Adrenal gland (tissue), 12 donors: ENCODE data around the gene RTEL1. TPM values are rescaled to one million over a fixed set of nuclear protein-coding genes. Genes with fewer than 3 reads are reported as not detected.

Experiments
- DNase-seq, 7 donors: peaks; one replicate each; pipeline ENCODE4 v3.0.0-alpha.2; 2019 to 2020
- H3K27ac ChIP-seq, 5 donors: fragments of 200-600 bp; sonication (generic) in 4 of 5; 1 replicate in 3 of 5; 2 replicates in 2 of 5; pipeline versions ENCODE4 v1.5.1 to v1.8.0; 2016 to 2020; ENCODE audit warnings: mild to moderate bottlenecking in 1 of 5
- H3K27me3 ChIP-seq: fragments of 200-600 bp; 2 replicates; pipeline ENCODE4 v1.8.0; 2021
- H3K36me3 ChIP-seq, 2 donors: fragments of 200-600 bp; replicated peaks in 1 of 2; 1 replicate in 1 of 2; 2 replicates in 1 of 2; pipeline versions ENCODE4 v1.5.1 to v1.8.0; 2018 to 2022
- H3K4me1 ChIP-seq, 2 donors: fragments of 200-600 bp; replicated peaks in 1 of 2; 1 replicate in 1 of 2; 2 replicates in 1 of 2; pipeline versions ENCODE4 v1.5.1 to v1.8.0; 2018 to 2021
- H3K4me3 ChIP-seq, 4 donors: fragments of 200-600 bp; sonication (generic) in 3 of 4; one replicate each; pipeline ENCODE4 v1.5.1; 2016 to 2018
- H3K9me3 ChIP-seq, 3 donors: fragments of 200-600 bp; sonication (generic) in 1 of 3; replicated peaks in 1 of 3; 1 replicate in 2 of 3; 2 replicates in 1 of 3; pipeline versions ENCODE4 v1.5.1 to v1.8.0; 2016 to 2021
- POLR2A ChIP-seq, 2 donors: fragments of 450-650 bp; IDR thresholded peaks; one replicate each; pipeline ENCODE4 v1.6.1; 2017; ENCODE audit warnings: antibody characterized with exemption in 2 of 2, mild to moderate bottlenecking in 2 of 2, moderate library complexity in 1 of 2
- WGBS, 4 donors: extraction: QIAGEN DNeasy Blood & Tissue Kit in 2 of 4; methylation state at CpG; one replicate each; pipeline versions ENCODE4 v1.1.5 to v1.1.7; 2013 to 2017; 5-methylcytosine and 5-hydroxymethylcytosine counted together
- intact Hi-C, 2 donors: fragments of 100-400 bp; cut with DNase I; formaldehyde crosslinking; loops; one replicate each; pipeline versions ENCODE4 v1.14.1 to v1.15.0; 2022 to 2023
- polyA plus RNA-seq, 3 donors: library from polyadenylated mRNA; stranded (reverse); fragments of 200-250 nt in 2 of 3; fragments of 350-450 nt in 1 of 3; fragmentation: Illumina TruSeq in 1 of 3; extraction: RNeasy Lipid Tissue Mini Kit (QIAGEN cat#74804) in 1 of 3; gene quantifications; one replicate each; pipeline ENCODE4 v1.2.3, GENCODE V29; 2013 to 2014
- total RNA-seq, 9 donors: library from RNA; depleted of rRNA in 4 of 9; stranded (reverse); fragments of >200 nt in 4 of 9; fragments of 120-200 nt in 1 of 9; fragmentation: NEBNext Ultra II Directional in 1 of 9; extraction: Animal tissue kit (Norgen Biotek cat#: 25700) in 1 of 9; gene quantifications; one replicate each; pipeline versions ENCODE4 v1.1.0 to v1.2.4, GENCODE V29; 2013 to 2023
- TF ChIP-seq, protein P1 (sequence below), 6 experiments: fragments of 450-650 bp in 4 of 6; fragments of 200-600 bp in 2 of 6; sonication (generic) in 1 of 6; IDR thresholded peaks; 1 replicate in 5 of 6; 2 replicates in 1 of 6; pipeline versions ENCODE4 v1.5.1 to v1.8.0; 2016 to 2021; ENCODE audit warnings: antibody characterized with exemption in 6 of 6, mild to moderate bottlenecking in 2 of 6, moderate library complexity in 1 of 6
- donor health status: healthy with polysubstance abuse.
- donor health status: Bipolar disorder and iron deficiency.
- donor health status: DM: yes; HTN: yes; CAD: no.
- donor health status: DM: no; HTN: no; CAD: no.
- donor health status: DM: no; HTN: no; CAD: no.
- donor health status: DM: yes; HTN: yes; CAD: no.

Gene RTEL1
- total and polyA plus RNA-seq, 12 donors = 9.4 to 110 (median 32.1) TPM

DNA sequence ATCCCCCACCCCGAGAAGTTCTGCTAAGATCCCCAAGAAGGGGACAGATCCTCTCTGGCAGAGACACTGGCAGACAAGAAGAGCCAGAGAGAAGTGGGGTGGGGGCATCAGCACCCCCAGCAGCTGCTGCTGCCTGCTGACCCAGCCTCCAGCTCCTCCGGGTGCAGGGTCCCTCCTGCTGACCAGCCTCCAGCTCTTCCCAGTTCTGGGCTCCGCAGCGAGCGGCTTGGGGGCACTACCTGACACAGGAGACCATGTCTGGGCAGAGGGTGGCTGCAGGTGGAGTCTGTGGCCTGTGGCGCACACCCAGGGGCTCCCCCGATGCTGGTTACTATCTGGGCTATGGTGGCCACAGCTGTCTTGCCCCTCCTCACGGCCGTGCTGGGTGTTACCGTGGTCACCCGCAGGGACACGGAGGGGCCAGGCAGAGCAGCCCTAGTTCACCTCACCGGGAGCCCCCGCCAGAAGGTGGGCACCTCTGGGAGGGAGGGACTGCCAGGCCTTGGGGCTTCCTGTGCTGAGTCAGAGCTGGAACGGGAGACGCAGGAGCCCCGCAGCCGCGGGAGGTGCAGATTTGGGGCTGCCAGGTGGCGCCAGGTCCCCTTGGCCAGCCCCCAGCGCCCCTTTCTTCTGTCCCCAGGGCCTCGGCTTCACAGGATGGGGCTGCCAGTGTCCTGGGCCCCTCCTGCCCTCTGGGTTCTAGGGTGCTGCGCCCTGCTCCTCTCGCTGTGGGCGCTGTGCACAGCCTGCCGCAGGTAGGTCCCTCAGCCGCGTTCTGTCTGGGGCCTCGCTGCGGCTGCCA lies 79.0 kb downstream of the RTEL1 start:
- DNase-seq = peak in 4 of 7 donors; percentile 19 to 36 (median 26)
- 17 to 82% (median 39%) methylated on average over 3 to 30 of the region's 30 CpGs for WGBS, 4 donors
- intact Hi-C loops = no loop called here
- peaks cover 0 to 30% of the 10 kb centered on the region in 2 donors for H3K36me3 ChIP-seq
- peak overlapping the region in 1 of 4 donors; percentile 33 for H3K4me3 ChIP-seq
- H3K27ac ChIP-seq = no peak overlapping the region
- H3K9me3 ChIP-seq = no peaks in the 10 kb centered on the region
- TF ChIP-seq, protein P1, sequence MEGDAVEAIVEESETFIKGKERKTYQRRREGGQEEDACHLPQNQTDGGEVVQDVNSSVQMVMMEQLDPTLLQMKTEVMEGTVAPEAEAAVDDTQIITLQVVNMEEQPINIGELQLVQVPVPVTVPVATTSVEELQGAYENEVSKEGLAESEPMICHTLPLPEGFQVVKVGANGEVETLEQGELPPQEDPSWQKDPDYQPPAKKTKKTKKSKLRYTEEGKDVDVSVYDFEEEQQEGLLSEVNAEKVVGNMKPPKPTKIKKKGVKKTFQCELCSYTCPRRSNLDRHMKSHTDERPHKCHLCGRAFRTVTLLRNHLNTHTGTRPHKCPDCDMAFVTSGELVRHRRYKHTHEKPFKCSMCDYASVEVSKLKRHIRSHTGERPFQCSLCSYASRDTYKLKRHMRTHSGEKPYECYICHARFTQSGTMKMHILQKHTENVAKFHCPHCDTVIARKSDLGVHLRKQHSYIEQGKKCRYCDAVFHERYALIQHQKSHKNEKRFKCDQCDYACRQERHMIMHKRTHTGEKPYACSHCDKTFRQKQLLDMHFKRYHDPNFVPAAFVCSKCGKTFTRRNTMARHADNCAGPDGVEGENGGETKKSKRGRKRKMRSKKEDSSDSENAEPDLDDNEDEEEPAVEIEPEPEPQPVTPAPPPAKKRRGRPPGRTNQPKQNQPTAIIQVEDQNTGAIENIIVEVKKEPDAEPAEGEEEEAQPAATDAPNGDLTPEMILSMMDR (IDR thresholded peaks at IDR 0.05) = no peak
- TF ChIP-seq POLR2A (IDR thresholded peaks at IDR 0.05) = no peak
- peaks cover 40 to 42% of the 10 kb centered on the region in 2 donors for H3K4me1 ChIP-seq
- no peaks in the 10 kb centered on the region for H3K27me3 ChIP-seq

DNA sequence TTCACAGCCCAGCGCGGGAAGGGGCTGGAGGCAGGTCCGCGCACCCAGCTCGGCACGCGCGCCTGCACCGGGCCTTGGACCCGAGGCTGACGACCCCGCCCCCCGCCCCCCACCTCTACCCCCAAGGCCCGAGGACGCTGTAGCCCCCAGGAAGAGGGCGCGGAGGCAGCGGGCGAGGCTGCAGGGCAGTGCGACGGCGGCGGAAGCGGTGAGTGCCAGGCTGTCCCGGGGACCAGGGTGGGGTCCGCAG lies 79.5 kb downstream of the RTEL1 start:
- Histone ChIP-seq H3K4me3 (peak overlapping the region in 1 of 4 donors; percentile 33), H3K4me1 (peaks cover 42% of the 10 kb centered on the region in 2 donors), H3K27ac (no peak overlapping the region), H3K27me3 (no peaks in the 10 kb centered on the region), H3K36me3 (peaks cover 0 to 36% of the 10 kb centered on the region in 2 donors), H3K9me3 (no peaks in the 10 kb centered on the region)
- intact Hi-C loops = no loop called here
- 6 to 21% (median 18%) methylated on average over 9 to 26 of the region's 26 CpGs; no CpG with 5 or more reads in 1 of the 4 donors for WGBS, 4 donors
- no peak for DNase-seq
- TF ChIP-seq, protein P1 (IDR thresholded peaks at IDR 0.05) = no peak
- TF ChIP-seq POLR2A (IDR thresholded peaks at IDR 0.05) = no peak

DNA sequence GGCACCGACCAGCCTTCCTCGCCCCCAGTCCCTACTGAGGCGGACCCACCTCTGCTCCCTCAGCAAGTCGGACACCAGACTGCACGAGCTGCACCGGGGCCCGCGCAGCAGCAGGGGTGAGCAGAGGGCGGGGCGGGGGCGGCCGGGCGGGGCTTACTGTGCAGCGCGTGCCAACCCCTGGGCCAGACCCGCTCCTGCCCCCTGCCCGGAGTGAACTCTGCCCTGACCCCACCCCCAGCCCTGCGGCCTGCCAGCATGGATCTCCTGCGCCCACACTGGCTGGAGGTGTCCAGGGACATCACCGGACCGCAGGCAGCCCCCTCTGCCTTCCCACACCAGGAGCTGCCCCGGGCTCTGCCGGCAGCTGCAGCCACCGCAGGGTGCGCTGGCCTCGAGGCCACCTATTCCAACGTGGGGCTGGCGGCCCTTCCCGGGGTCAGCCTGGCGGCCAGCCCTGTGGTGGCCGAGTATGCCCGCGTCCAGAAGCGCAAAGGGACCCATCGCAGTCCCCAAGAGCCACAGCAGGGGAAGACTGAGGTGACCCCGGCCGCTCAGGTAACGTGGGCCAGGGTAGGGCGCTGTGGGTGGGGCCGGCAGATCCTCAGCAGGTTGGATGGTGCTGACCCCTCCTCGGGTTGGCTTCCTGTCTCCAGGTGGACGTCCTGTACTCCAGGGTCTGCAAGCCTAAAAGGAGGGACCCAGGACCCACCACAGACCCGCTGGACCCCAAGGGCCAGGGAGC lies 80.0 kb downstream of the RTEL1 start:
- Histone ChIP-seq H3K27me3 (no peaks in the 10 kb centered on the region), H3K4me1 (peaks cover 42% of the 10 kb centered on the region in 2 donors), H3K4me3 (peak overlapping the region in 1 of 4 donors; percentile 62), H3K9me3 (no peaks in the 10 kb centered on the region), H3K27ac (peak overlapping the region in 2 of 5 donors; percentile 85 to 87), H3K36me3 (peaks cover 0 to 41% of the 10 kb centered on the region in 2 donors)
- intact Hi-C loops = no loop called here
- no peak for TF ChIP-seq POLR2A (IDR thresholded peaks at IDR 0.05)
- TF ChIP-seq, protein P1 (IDR thresholded peaks at IDR 0.05) = no peak
- WGBS, 4 donors = 21 to 60% (median 33%) methylated on average over 2 to 43 of the region's 43 CpGs
- DNase-seq = peak in 4 of 7 donors; percentile 23 to 42 (median 33)

DNA sequence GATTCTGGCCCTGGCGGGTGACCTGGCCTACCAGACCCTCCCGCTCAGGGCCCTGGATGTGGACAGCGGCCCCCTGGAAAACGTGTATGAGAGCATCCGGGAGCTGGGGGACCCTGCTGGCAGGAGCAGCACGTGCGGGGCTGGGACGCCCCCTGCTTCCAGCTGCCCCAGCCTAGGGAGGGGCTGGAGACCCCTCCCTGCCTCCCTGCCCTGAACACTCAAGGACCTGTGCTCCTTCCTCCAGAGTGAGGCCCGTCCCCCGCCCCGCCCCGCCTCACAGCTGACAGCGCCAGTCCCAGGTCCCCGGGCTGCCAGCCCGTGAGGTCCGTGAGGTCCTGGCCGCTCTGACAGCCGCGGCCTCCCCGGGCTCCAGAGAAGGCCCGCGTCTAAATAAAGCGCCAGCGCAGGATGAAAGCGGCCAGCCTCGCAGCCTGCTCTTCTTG lies 80.6 kb downstream of the RTEL1 start:
- Histone ChIP-seq H3K36me3 (peaks cover 0 to 43% of the 10 kb centered on the region in 2 donors), H3K4me3 (peak overlapping the region in 2 of 4 donors; percentile 49 to 62), H3K4me1 (peaks cover 42% of the 10 kb centered on the region in 2 donors), H3K27me3 (no peaks in the 10 kb centered on the region), H3K9me3 (no peaks in the 10 kb centered on the region), H3K27ac (peak overlapping the region in 4 of 5 donors; percentile 82 to 87 (median 86))
- WGBS, 4 donors = 0 to 14% (median 13%) methylated on average over 4 to 26 of the region's 26 CpGs
- intact Hi-C loops = no loop called here
- TF ChIP-seq, protein P1 (IDR thresholded peaks at IDR 0.05) = no peak
- TF ChIP-seq POLR2A (IDR thresholded peaks at IDR 0.05) = peak in 1 of 2 donors; percentile 23
- DNase-seq = peak; percentile 74 to 87 (median 81)
